GM12878 (cell line): ENCODE results near the gene TNKS1BP1. TPM values are rescaled to one million over a fixed set of nuclear protein-coding genes. Genes with fewer than 3 reads are reported as not detected.

Source experiments
- ATAC-seq: fragments of 200-7000 bp; cut with Tn5 transposase; 3 replicates; pipeline ENCODE4 v1.9.1; 2020; ENCODE audit warnings: mild to moderate bottlenecking, moderate library complexity
- BruUV-seq: library from RNA; stranded (reverse); fragments of 400-500 nt; replicated peaks from 2 replicates; lab custom pipeline; 2021; lab: Mats Ljungman, UMichigan
- CTCF ChIA-PET: fragments of 300-600 bp; sonication (Branson Sonifier 250); formaldehyde crosslinking; extraction: SDS; loops from one replicate; lab custom pipeline; 2021; ENCODE audit warnings: inconsistent platforms; lab: Yijun Ruan, JAX
- POLR2A ChIA-PET: fragments of 350-600 bp; formaldehyde crosslinking; extraction: SDS; loops from one replicate; lab custom pipeline; 2021; ENCODE audit warnings: inconsistent platforms; lab: Charles Lee
- RAD21 ChIA-PET: fragments of 300-600 bp; sonication (Branson Sonifier 250); formaldehyde crosslinking; loops from one replicate; lab custom pipeline; 2023; ENCODE audit warnings: antibody characterized with exemption; ENCODE audit not compliant: unreplicated experiment; lab: Charles Lee
- SMC1A ChIA-PET: fragments of 300-600 bp; sonication (Branson Sonifier 250); formaldehyde crosslinking; loops from one replicate; lab custom pipeline; 2023; ENCODE audit not compliant: unreplicated experiment, uncharacterized antibody; lab: Charles Lee
- DNase-seq: peaks from one replicate; pipeline ENCODE4 v3.0.0-alpha.2; 2011; ENCODE audit warnings: low read depth, low spot score
- FAIRE-seq: peaks from 3 replicates; lab custom pipeline; 2011; peaks lifted over from hg19 to GRCh38; lab: Jason Lieb, UNC
- H2AFZ ChIP-seq: 2 replicates; pipeline ENCODE4 v1.6.0; 2011; ENCODE audit warnings: low read depth, low read length, control low read depth; ENCODE audit not compliant: control insufficient read depth
- H3K27ac ChIP-seq: 2 replicates; pipeline ENCODE4 v1.5.1; 2011; ENCODE audit warnings: control low read depth; ENCODE audit not compliant: control insufficient read depth, insufficient read depth
- H3K27me3 ChIP-seq, 2 experiments: replicated peaks in 1 of 2; 2 replicates each; pipeline versions ENCODE4 v1.6.0 to v1.6.1; 2011; ENCODE audit warnings: low read length in 1 of 2; ENCODE audit not compliant: control insufficient read depth in 2 of 2, insufficient read depth in 2 of 2
- H3K36me3 ChIP-seq, 2 experiments: 2 replicates each; pipeline ENCODE4 v1.5.1; 2011; ENCODE audit warnings: low read length in 1 of 2; ENCODE audit not compliant: control insufficient read depth in 2 of 2, insufficient read depth in 2 of 2
- H3K4me1 ChIP-seq: 2 replicates; pipeline ENCODE4 v1.6.1; 2011; ENCODE audit warnings: mild to moderate bottlenecking, low read length, moderate library complexity, mixed read lengths; ENCODE audit not compliant: control insufficient read depth, insufficient read depth
- H3K4me2 ChIP-seq: 2 replicates; pipeline ENCODE4 v1.6.0; 2011; ENCODE audit warnings: control low read depth; ENCODE audit not compliant: control insufficient read depth, insufficient read depth
- H3K4me3 ChIP-seq: fragments of 200-600 bp; sonication (generic); 2 replicates; pipeline ENCODE4 v1.5.1; 2016
- H3K79me2 ChIP-seq: 2 replicates; pipeline ENCODE4 v1.6.0; 2011; ENCODE audit warnings: low read length; ENCODE audit not compliant: control insufficient read depth, insufficient read depth
- H3K9ac ChIP-seq: 2 replicates; pipeline ENCODE4 v1.8.0; 2011; ENCODE audit warnings: low read length, control low read depth, mixed read lengths; ENCODE audit not compliant: control insufficient read depth, insufficient read depth
- H3K9me3 ChIP-seq: replicated peaks from 3 replicates; pipeline ENCODE4 v1.5.1; 2011; ENCODE audit warnings: mild to moderate bottlenecking, low read length; ENCODE audit not compliant: control insufficient read depth, insufficient read depth
- H4K20me1 ChIP-seq: 2 replicates; pipeline ENCODE4 v1.6.0; 2011; ENCODE audit not compliant: control insufficient read depth, insufficient read depth
- ATF7 ChIP-seq: fragments of 450-650 bp; IDR thresholded peaks from 2 replicates; pipeline ENCODE4 v1.6.1; 2016; ENCODE audit warnings: low read depth, mild to moderate bottlenecking
- BCL11A ChIP-seq: IDR thresholded peaks from 2 replicates; pipeline ENCODE4 v1.6.1; 2011; ENCODE audit warnings: low read depth, low read length
- CREB1 ChIP-seq: IDR thresholded peaks from 2 replicates; pipeline ENCODE4 v1.6.1; 2012; ENCODE audit warnings: low read depth, mild to moderate bottlenecking, inconsistent platforms
- DPF2 ChIP-seq: fragments of 450-650 bp; IDR thresholded peaks from 2 replicates; pipeline ENCODE4 v1.6.1; 2017; ENCODE audit warnings: mild to moderate bottlenecking
- ETV6 ChIP-seq, 2 experiments: fragments of 450-650 bp in 1 of 2; IDR thresholded peaks in 1 of 2; conservative IDR thresholded peaks in 1 of 2; 2 replicates each; pipeline ENCODE4 v1.6.1; 2014; ENCODE audit warnings: antibody characterized with exemption in 1 of 2, borderline replicate concordance in 1 of 2, low read depth in 1 of 2, mild to moderate bottlenecking in 1 of 2, moderate library complexity in 1 of 2
- GATAD2B ChIP-seq: fragments of 450-650 bp; conservative IDR thresholded peaks from 2 replicates; pipeline ENCODE4 v1.6.1; 2017; ENCODE audit warnings: low read depth, mild to moderate bottlenecking, moderate library complexity
- HDAC2 ChIP-seq: fragments of 200-600 bp; sonication (generic); IDR thresholded peaks from 2 replicates; pipeline ENCODE4 v1.6.1; 2017
- IKZF1 ChIP-seq: fragments of 450-650 bp; conservative IDR thresholded peaks from 2 replicates; pipeline ENCODE4 v1.6.1; 2017; ENCODE audit warnings: antibody characterized with exemption, mild to moderate bottlenecking
- IRF4 ChIP-seq: IDR thresholded peaks from 2 replicates; pipeline ENCODE4 v1.6.1; 2011; ENCODE audit warnings: low read depth, low read length
- MXI1 ChIP-seq: fragments of 150-350 bp; IDR thresholded peaks from 2 replicates; pipeline ENCODE4 v1.6.1; 2011; ENCODE audit warnings: low read depth, mild to moderate bottlenecking, inconsistent platforms, low read length, improper control_type of control experiment
- MYB ChIP-seq: fragments of 150-350 bp; IDR thresholded peaks from 2 replicates; pipeline ENCODE4 v1.6.1; 2014; ENCODE audit warnings: mild to moderate bottlenecking, low read depth, low read length, borderline replicate concordance
- NFYA ChIP-seq: IDR thresholded peaks from 2 replicates; pipeline ENCODE4 v1.6.1; 2011; ENCODE audit warnings: low read depth, mild to moderate bottlenecking, low read length, improper control_type of control experiment, borderline replicate concordance
- NR2C1 ChIP-seq: fragments of 450-650 bp; IDR thresholded peaks from 2 replicates; pipeline ENCODE4 v1.6.1; 2017; ENCODE audit warnings: antibody characterized with exemption, mild to moderate bottlenecking, moderate library complexity
- NRF1 ChIP-seq: conservative IDR thresholded peaks from 2 replicates; pipeline ENCODE4 v1.6.1; 2011; ENCODE audit warnings: mild to moderate bottlenecking, low read depth, low read length, improper control_type of control experiment
- PBX3 ChIP-seq: IDR thresholded peaks from 2 replicates; pipeline ENCODE4 v1.6.1; 2011; ENCODE audit warnings: mild to moderate bottlenecking, low read depth, low read length, moderate library complexity; ENCODE audit not compliant: insufficient replicate concordance
- POLR2AphosphoS5 ChIP-seq: IDR thresholded peaks from 2 replicates; pipeline ENCODE4 v1.6.1; 2011; ENCODE audit warnings: mild to moderate bottlenecking, low read length, inconsistent platforms
- SIN3A ChIP-seq: IDR thresholded peaks from 2 replicates; pipeline ENCODE4 v1.6.1; 2012; ENCODE audit warnings: low read depth, low read length, improper control_type of control experiment
- SIX5 ChIP-seq: IDR thresholded peaks from 2 replicates; pipeline ENCODE4 v1.6.1; 2011; ENCODE audit warnings: mild to moderate bottlenecking, low read depth, low read length, moderate library complexity; ENCODE audit not compliant: severe bottlenecking
- SMARCA5 ChIP-seq: fragments of 450-650 bp; IDR thresholded peaks from 2 replicates; pipeline ENCODE4 v1.6.1; 2017; ENCODE audit warnings: mild to moderate bottlenecking
- SMC3 ChIP-seq: IDR thresholded peaks from 2 replicates; pipeline ENCODE4 v1.6.1; 2011; ENCODE audit warnings: low read length, improper control_type of control experiment, borderline replicate concordance
- SPI1 ChIP-seq: IDR thresholded peaks from 2 replicates; pipeline ENCODE4 v1.6.1; 2011; ENCODE audit warnings: low read depth, mild to moderate bottlenecking, low read length, moderate library complexity, borderline replicate concordance; ENCODE audit not compliant: insufficient read depth
- TBL1XR1 ChIP-seq: IDR thresholded peaks from 2 replicates; pipeline ENCODE4 v1.6.1; 2012; ENCODE audit warnings: low read depth, low read length, improper control_type of control experiment
- YY1 ChIP-seq: IDR thresholded peaks from 2 replicates; pipeline ENCODE4 v1.6.1; 2011; ENCODE audit warnings: low read depth, mild to moderate bottlenecking, low read length
- WGBS: methylation state at CpG from one replicate; pipeline ENCODE4 v1.1.6; 2016; ENCODE audit warnings: low lambda C conversion rate; ENCODE audit not compliant: insufficient replicate concordance, insufficient coverage; ENCODE audit errors: missing lambda C conversion rate; 5-methylcytosine and 5-hydroxymethylcytosine counted together
- in situ Hi-C: fragments of 300-500 bp; cut with MboI; formaldehyde crosslinking; loops from 9 replicates; pipeline ENCODE4 v1.14.3; 2018; ENCODE audit warnings: mixed read lengths
- intact Hi-C: fragments of 100-400 bp; cut with micrococcal nuclease; formaldehyde crosslinking; loops from one replicate; pipeline ENCODE4 v1.14.2; 2022; ENCODE audit not compliant: unreplicated experiment
- polyA plus RNA-seq, 11 experiments: library from polyadenylated mRNA; depleted of rRNA in 4 of 11; unstranded in 6 of 11; stranded (reverse) in 5 of 11; fragments of >200 nt; fragmentation: Nextera tagmentation in 4 of 11; fragmentation: Illumina TruSeq in 1 of 11; extraction: Ambion mirVana in 4 of 11; extraction: Trizol in 1 of 11; gene quantifications; 1 replicate in 1 of 11; 2 replicates in 10 of 11; pipeline versions ENCODE4 v1.2.1 to v1.2.3, GENCODE V29; 2011 to 2016; ENCODE audit warnings: inconsistent platforms in 2 of 11, missing spikeins in 2 of 11, low read depth in 1 of 11
- total RNA-seq, 4 experiments: library from RNA; depleted of rRNA in 3 of 4; stranded (reverse); fragments of >200 nt in 3 of 4; fragmentation: Illumina TruSeq in 1 of 4; extraction: Trizol in 1 of 4; gene quantifications; 2 replicates each; pipeline versions ENCODE4 v1.2.1 to v1.2.3, GENCODE V29; 2013 to 2021

TNKS1BP1 gene
- total and polyA plus RNA-seq, 10 of the 15 experiments (the other 5 are each of a cell fraction or from before 2014, with no cell fraction given) = 0.26 to 15.8 (median 4.3) TPM

GRCh38 chr11:57370251-57370650 lies 45.5 kb upstream of the TNKS1BP1 start (continued):
- no peak for TF ChIP-seq MYB
- no peak for TF ChIP-seq POLR2AphosphoS5
- no peak for TF ChIP-seq SIX5

GRCh38 chr11:57368845-57369232 lies 44.1 kb upstream of the TNKS1BP1 start:
- H3K9ac ChIP-seq = no peak overlapping the region
- 2% methylated on average over 5 of the region's 5 CpGs for WGBS
- ChIA-PET RAD21 (no interaction called here), CTCF (interaction anchor here (1.1 kb wide), 1 partner anchor 71 kb away, joined by 3 read pairs; no protein-coding TSS in a partner anchor)
- DNase-seq (no peak), FAIRE-seq (no peak)
- TF ChIP-seq SIN3A (no peak), NR2C1 (no peak), GATAD2B (no peak), SMC3 (no peak), TBL1XR1 (no peak), IKZF1 (no peak), ETV6 (conservative IDR thresholded peaks at IDR 0.05 in 1 of 2, IDR thresholded peaks at IDR 0.05 in 1 of 2; ENCODE audit: borderline replicate concordance in 1 of 2, low read depth in 1 of 2) (no peak), MXI1 (no peak), PBX3 (no peak), DPF2 (no peak), CREB1 (no peak), IRF4 (no peak), NFYA (no peak), ATF7 (no peak), BCL11A (no peak), YY1 (no peak), NRF1 (no peak), HDAC2 (no peak), SMARCA5 (no peak), SPI1 (no peak)
- TF ChIP-seq, all 136 proteins: peak for 0
- H3K4me2 ChIP-seq = no peak overlapping the region
- no peaks in the 10 kb centered on the region for H3K9me3 ChIP-seq
- H3K4me3 ChIP-seq = no peak overlapping the region
- H3K27me3 ChIP-seq = no peaks in the 10 kb centered on the region; a peak in 1 of 4 replicates
- H4K20me1 ChIP-seq = no peaks in the 10 kb centered on the region
- POLR2A ChIA-PET = no interaction called here
- no peak overlapping the region for H3K27ac ChIP-seq
- no peaks in the 10 kb centered on the region for H3K36me3 ChIP-seq
- SMC1A ChIA-PET = no interaction called here
- H3K79me2 ChIP-seq = no peaks in the 10 kb centered on the region
- no peaks in the 10 kb centered on the region for H3K4me1 ChIP-seq
- no peak overlapping the region for H2AFZ ChIP-seq
- no peak for ATAC-seq
- in situ Hi-C loops = no loop called here
- no TSS peak for BruUV-seq
- intact Hi-C loops = no loop called here
